Urinary bladder (tissue), 4 donors: Measurements from ENCODE around the gene SURF2. TPM values are rescaled to one million over a fixed set of nuclear protein-coding genes. Genes with fewer than 3 reads are reported as not detected.
"Not testable (repeated sequence)": the region's sequence is repeated elsewhere in the genome, so short reads cannot be mapped to it uniquely, and the experiment has no call there.

Experiments
- DNase-seq: peaks from one replicate; pipeline ENCODE4 v3.0.0-alpha.2; 2015; ENCODE audit errors: extremely low spot score
- H3K27ac ChIP-seq: one replicate; pipeline ENCODE4 v1.5.1; 2013; ENCODE audit warnings: low read depth, mild to moderate bottlenecking, moderate library complexity
- H3K36me3 ChIP-seq: one replicate; pipeline ENCODE4 v1.6.1; 2013; ENCODE audit warnings: mild to moderate bottlenecking, moderate library complexity; ENCODE audit not compliant: insufficient read depth
- H3K4me1 ChIP-seq: one replicate; pipeline ENCODE4 v1.6.1; 2013; ENCODE audit warnings: mild to moderate bottlenecking, moderate library complexity; ENCODE audit not compliant: insufficient read depth
- H3K4me3 ChIP-seq: one replicate; pipeline ENCODE4 v1.5.1; 2013; ENCODE audit warnings: low read depth, low read length
- WGBS: extraction: QIAGEN DNeasy Blood & Tissue Kit; methylation state at CpG from one replicate; pipeline ENCODE4 v1.1.7; 2013; 5-methylcytosine and 5-hydroxymethylcytosine counted together
- polyA plus RNA-seq: library from polyadenylated mRNA; stranded (reverse); fragments of 200-250 nt; gene quantifications from one replicate; pipeline ENCODE4 v1.2.3, GENCODE V29; 2013
- total RNA-seq: library from RNA; depleted of rRNA; stranded (reverse); fragments of >200 nt; gene quantifications from one replicate; pipeline ENCODE4 v1.2.3, GENCODE V29; 2014
- donor health status: healthy with polysubstance abuse.
- donor health status: healthy.

Gene SURF2
- total and polyA plus RNA-seq, 2 donors: 7.0 to 30.3 TPM

- no peak overlapping the region for H3K27ac ChIP-seq
- DNase-seq: no peak
- peaks cover 2% of the 10 kb centered on the region for H3K36me3 ChIP-seq
- no peak overlapping the region for H3K4me3 ChIP-seq
- WGBS: 78% methylated on average over 7 of the region's 7 CpGs
- no peaks in the 10 kb centered on the region for H3K4me1 ChIP-seq
Observed at GRCh38 chr9:133369933-133370332, 13.6 kb downstream of the SURF2 start.

GRCh38 chr9:133370685-133371084 is 14.3 kb downstream of the SURF2 start:
- Histone ChIP-seq H3K27ac (no peak overlapping the region), H3K36me3 (peaks cover 2% of the 10 kb centered on the region), H3K4me1 (no peaks in the 10 kb centered on the region), H3K4me3 (no peak overlapping the region)
- no peak for DNase-seq
- 58% methylated on average over 9 of the region's 9 CpGs for WGBS

DNA sequence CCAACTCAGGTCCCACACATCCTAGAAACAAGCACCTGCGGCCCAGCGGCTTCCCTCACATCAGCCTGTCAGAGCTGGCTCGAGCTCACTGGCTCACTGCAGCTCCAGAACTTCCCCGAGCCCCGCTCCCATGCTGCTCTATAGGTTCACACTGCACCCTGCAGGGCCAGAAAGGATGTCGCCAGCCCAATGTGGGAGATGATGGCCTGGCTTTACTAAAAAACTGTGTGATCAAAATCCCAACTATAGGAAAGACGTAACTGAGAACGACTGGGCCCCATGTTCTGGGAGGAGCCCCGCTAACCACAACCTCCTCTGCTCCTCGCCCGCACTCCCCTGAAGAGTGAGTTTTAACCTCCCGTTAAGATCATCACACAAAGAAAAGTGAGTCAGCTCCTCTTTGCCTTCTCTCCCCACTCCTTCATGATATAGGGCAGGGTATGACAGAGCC is 14.9 kb downstream of the SURF2 start:
- H3K36me3 ChIP-seq: peaks cover under 1% of the 10 kb centered on the region
- DNase-seq: no peak
- no peak overlapping the region for H3K4me3 ChIP-seq
- no peaks in the 10 kb centered on the region for H3K4me1 ChIP-seq
- 69% methylated on average over 12 of the region's 12 CpGs for WGBS
- H3K27ac ChIP-seq: no peak overlapping the region

DNA sequence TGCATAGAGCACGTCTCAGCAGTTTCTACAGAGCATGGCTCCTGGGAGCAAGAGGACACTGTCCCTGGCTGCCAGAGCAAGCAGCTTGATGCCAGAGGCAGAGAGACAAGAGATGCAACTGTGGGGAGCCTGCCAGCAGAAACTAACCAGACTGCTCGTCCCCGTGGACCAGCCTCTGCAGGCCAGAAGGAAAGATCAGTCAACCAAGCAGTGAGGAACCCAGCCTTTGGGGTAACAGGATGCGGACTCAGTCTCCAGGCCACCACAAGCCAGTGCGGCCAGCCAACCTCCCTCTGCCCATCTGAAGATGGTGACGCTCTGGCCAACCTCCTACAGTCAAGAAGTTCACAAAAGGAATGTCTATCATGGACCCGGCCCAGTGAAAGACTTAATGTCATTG is 15.8 kb downstream of the SURF2 start:
- no peak overlapping the region for H3K27ac ChIP-seq
- no peaks in the 10 kb centered on the region for H3K36me3 ChIP-seq
- WGBS: 67% methylated on average over 7 of the region's 7 CpGs
- H3K4me3 ChIP-seq: no peak overlapping the region
- DNase-seq: no peak
- peaks cover 3% of the 10 kb centered on the region for H3K4me1 ChIP-seq

GRCh38 chr9:133374612-133375115 is 18.3 kb downstream of the SURF2 start:
- Histone ChIP-seq H3K4me1 (peaks cover 3% of the 10 kb centered on the region), H3K27ac (no peak overlapping the region), H3K4me3 (peak overlapping the region; percentile 99), H3K36me3 (no peaks in the 10 kb centered on the region)
- no peak for DNase-seq
- WGBS: 16% methylated on average over 12 of the region's 12 CpGs

- H3K36me3 ChIP-seq: no peaks in the 10 kb centered on the region
- H3K27ac ChIP-seq: peak overlapping the region; percentile 97
- under 1% methylated on average over 39 of the region's 39 CpGs for WGBS
- H3K4me3 ChIP-seq: peak overlapping the region; percentile 99
- H3K4me1 ChIP-seq: peaks cover 3% of the 10 kb centered on the region
- no peak for DNase-seq
Observed at GRCh38 chr9:133375116-133375723, 18.9 kb downstream of the SURF2 start.

- peak within 1 kb of the TSS; percentile 99 for H3K4me3 ChIP-seq
- no peaks in the 10 kb centered on the region for H3K36me3 ChIP-seq
- WGBS: under 1% methylated on average over 120 of the region's 120 CpGs
- H3K27ac ChIP-seq: peak within 1 kb of the TSS; percentile 97
- peaks cover 3% of the 10 kb centered on the region for H3K4me1 ChIP-seq
- DNase-seq: peak; percentile 78
Observed at GRCh38 chr9:133375724-133376654, 19.6 kb downstream of the SURF2 start, which contains the start of the genes STKLD1 and SURF4. TSS of gene STKLD1 (plus strand) at chr9:133376366. CDS start at chr9:133376474, 108 bp downstream. TSS of gene SURF4 (minus strand) at chr9:133376060. CDS start at chr9:133375969, 91 bp downstream.

DNA sequence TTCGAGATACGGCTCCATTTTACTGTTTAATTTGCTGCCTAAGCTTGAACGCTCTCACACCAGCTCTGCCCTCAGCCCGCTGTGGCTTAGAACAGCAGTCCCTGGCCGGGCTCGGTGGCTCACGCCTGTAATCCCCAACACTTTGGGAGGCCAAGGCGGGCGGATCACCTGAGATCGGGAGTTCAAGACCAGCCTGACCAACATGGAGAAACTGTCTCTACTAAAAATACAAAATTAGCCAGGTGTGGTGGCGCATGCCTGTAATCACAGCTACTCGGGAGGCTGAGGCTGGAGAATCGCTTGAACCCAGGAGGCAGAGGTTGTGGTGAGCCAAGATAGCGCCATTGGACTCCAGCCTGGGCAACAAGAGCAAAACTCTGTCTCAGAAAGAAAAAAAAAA is 20.9 kb downstream of the SURF2 start:
- not testable (repeated sequence) for H3K4me1 ChIP-seq, H3K36me3 ChIP-seq, DNase-seq, H3K4me3 ChIP-seq, H3K27ac ChIP-seq
- 93% methylated on average over 14 of the region's 14 CpGs for WGBS

- Histone ChIP-seq H3K36me3 (no peaks in the 10 kb centered on the region), H3K4me1 (peaks cover 3% of the 10 kb centered on the region), H3K27ac (no peak overlapping the region), H3K4me3 (no peak overlapping the region)
- DNase-seq: no peak
- 72% methylated on average over 6 of the region's 6 CpGs for WGBS
Observed at GRCh38 chr9:133377721-133378216, 21.4 kb downstream of the SURF2 start.

GRCh38 chr9:133378408-133378962 is 22.1 kb downstream of the SURF2 start:
- no peaks in the 10 kb centered on the region for H3K36me3 ChIP-seq
- 88% methylated on average over 1 of the region's 1 CpG for WGBS
- H3K4me3 ChIP-seq: no peak overlapping the region
- no peak overlapping the region for H3K27ac ChIP-seq
- DNase-seq: no peak
- H3K4me1 ChIP-seq: peaks cover 3% of the 10 kb centered on the region

GRCh38 chr9:133379153-133380086 is 23.1 kb downstream of the SURF2 start:
- Histone ChIP-seq H3K4me1 (peaks cover 3% of the 10 kb centered on the region), H3K36me3 (no peaks in the 10 kb centered on the region), H3K4me3 (no peak overlapping the region), H3K27ac (no peak overlapping the region)
- WGBS: 91% methylated on average over 14 of the region's 14 CpGs
- no peak for DNase-seq

GRCh38 chr9:133380734-133381133 is 24.4 kb downstream of the SURF2 start:
- peaks cover 3% of the 10 kb centered on the region for H3K4me1 ChIP-seq
- H3K36me3 ChIP-seq: no peaks in the 10 kb centered on the region
- no peak for DNase-seq
- H3K27ac ChIP-seq: no peak overlapping the region
- no peak overlapping the region for H3K4me3 ChIP-seq
- 67% methylated on average over 4 of the region's 4 CpGs for WGBS
